Fibroblast of mammary gland (primary cell): Measurements from ENCODE around the gene RNU1-2.

Experiments used
- DNase-seq: peaks from one replicate; pipeline ENCODE4 v3.0.0-alpha.2; 2010; ENCODE audit warnings: low read depth
- H3K4me3 ChIP-seq: 2 replicates; pipeline ENCODE4 v1.5.1; 2011; ENCODE audit warnings: low read depth, mild to moderate bottlenecking, low read length, moderate library complexity; ENCODE audit not compliant: control insufficient read depth
- TF ChIP-seq, protein P1 (sequence below): conservative IDR thresholded peaks from 2 replicates; pipeline ENCODE4 v1.5.1; 2011; ENCODE audit warnings: low read depth, low read length, inconsistent platforms; ENCODE audit not compliant: control insufficient read depth, insufficient read depth

The RNU1-2 gene

GRCh38 chr1:16922885-16923431, 27.2 kb downstream of the RNU1-2 start:
- no peak overlapping the region for H3K4me3 ChIP-seq
- no peak for DNase-seq
- TF ChIP-seq, protein P1, sequence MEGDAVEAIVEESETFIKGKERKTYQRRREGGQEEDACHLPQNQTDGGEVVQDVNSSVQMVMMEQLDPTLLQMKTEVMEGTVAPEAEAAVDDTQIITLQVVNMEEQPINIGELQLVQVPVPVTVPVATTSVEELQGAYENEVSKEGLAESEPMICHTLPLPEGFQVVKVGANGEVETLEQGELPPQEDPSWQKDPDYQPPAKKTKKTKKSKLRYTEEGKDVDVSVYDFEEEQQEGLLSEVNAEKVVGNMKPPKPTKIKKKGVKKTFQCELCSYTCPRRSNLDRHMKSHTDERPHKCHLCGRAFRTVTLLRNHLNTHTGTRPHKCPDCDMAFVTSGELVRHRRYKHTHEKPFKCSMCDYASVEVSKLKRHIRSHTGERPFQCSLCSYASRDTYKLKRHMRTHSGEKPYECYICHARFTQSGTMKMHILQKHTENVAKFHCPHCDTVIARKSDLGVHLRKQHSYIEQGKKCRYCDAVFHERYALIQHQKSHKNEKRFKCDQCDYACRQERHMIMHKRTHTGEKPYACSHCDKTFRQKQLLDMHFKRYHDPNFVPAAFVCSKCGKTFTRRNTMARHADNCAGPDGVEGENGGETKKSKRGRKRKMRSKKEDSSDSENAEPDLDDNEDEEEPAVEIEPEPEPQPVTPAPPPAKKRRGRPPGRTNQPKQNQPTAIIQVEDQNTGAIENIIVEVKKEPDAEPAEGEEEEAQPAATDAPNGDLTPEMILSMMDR, result no peak

DNA sequence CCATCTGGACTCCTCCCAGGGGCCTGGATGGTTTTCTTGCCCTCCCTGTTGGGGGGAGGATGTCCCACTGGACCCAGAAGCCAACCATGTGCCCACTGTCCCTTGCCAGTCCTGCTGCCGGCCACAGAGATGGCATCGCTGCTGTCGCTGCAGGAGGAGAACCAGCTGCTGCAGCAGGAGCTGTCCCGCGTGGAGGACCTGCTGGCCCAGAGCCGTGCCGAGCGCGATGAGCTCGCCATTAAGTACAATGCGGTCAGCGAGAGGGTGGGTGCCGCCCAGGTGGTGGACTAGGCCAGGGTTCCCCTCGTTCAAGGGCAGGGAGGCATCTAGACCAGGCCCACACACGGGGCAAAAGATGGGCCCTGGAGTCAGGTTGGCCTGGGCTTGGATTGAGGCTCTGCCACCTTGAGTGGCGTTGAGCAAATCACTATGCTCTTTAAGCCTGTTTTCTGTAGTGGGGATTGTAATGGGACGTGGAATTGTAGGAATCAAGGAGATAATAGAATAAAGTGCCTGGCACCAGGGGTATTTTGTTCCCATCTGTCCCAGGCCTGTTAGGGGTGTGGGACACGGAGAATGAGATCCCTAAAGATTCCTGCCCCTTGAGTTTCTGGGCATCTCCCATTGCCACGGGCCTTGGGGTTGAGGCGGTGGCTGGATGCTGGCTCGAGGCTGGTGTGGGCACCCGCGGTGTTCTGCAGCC, 28.6 kb downstream of the RNU1-2 start:
- H3K4me3 ChIP-seq, result no peak overlapping the region
- TF ChIP-seq, protein P1, result no peak
- DNase-seq, result no peak

DNA sequence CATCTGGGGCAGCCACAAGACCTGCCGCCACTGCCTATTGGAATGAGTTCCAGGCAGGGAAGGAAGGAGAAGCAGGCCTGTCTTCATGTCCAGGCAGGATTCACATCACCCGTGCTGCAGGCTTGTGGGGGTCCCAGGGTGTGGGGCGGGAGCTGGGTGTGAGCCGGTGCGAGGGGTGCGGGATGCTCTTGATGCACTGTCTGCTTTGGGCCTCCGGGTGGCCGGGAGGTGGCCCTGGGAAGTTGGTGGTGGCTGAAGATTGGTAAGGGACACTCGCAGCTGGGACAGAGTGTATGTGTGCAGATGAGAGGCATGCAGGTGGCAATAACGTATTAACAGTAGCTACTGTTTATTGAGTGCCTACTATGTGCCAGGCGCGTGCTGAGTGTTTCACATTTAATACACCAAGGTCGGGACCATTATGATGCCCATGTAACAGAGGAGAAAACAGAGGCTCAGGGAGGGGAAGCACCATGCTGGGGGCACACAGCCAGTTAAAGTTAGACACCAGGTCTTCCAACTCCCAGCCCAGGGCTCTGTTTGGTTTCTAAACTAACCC, 29.2 kb downstream of the RNU1-2 start:
- DNase-seq, result no peak
- TF ChIP-seq, protein P1, result no peak
- no peak overlapping the region for H3K4me3 ChIP-seq

GRCh38 chr1:16925635-16926490, 30.1 kb downstream of the RNU1-2 start:
- DNase-seq, result no peak
- TF ChIP-seq, protein P1, result no peak
- no peak overlapping the region for H3K4me3 ChIP-seq

DNA sequence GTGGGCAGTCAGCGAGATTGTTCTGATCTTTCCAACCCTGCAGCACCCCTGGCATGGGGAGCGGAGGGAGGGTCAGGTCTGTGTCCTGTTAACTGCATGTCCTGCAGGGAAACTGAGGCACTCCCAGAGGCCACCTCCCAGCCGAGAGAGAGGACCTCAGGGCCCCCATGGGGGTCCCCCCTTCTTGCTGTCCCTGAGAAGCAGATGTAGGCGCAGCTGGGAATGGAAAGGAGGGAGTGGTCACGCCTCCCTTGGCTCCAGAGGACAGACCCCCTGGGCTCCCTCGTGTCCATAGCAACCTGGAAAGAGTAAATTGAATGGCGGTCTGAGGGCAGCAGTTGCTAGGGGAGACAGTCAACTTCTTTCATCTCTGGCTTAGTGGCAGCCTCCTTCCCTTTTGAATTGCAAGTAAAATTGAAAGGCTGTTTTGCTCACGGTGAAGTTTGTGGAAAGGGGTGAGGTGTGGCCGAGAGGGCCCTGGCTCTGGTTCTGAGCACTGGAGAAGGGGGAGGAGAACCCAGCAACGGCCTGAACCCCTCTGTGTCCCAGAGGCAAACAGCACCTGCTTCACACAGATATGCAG, 30.8 kb downstream of the RNU1-2 start:
- DNase-seq, result no peak
- no peak overlapping the region for H3K4me3 ChIP-seq
- TF ChIP-seq, protein P1, result no peak

DNA sequence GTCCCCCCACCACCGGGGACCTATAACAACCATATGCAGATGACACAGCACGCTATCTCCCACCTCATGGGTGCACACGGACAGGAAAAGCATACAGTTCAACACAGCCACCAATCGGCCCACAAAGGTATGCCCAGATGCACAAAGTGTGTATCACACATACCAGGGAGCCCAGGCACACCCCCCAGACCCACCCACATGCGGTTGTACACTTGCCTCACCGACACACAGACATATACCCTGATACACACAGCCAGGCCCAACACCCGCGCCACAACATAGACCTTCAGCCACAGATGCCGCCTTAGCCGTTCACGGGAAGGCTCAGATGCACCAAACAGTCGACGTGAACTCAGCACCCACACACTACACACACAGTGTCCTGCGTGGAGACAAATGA, 31.5 kb downstream of the RNU1-2 start:
- H3K4me3 ChIP-seq, result no peak overlapping the region
- TF ChIP-seq, protein P1, result no peak
- DNase-seq, result no peak
